SKM-1 (cell line): ENCODE data around the gene ITLN1.
"Not testable (repeated sequence)": the region's sequence is repeated elsewhere in the genome, so short reads cannot be mapped to it uniquely, and the experiment has no call there.

ENCODE experiments used
- DNase-seq: peaks from one replicate; lab custom pipeline; 2025; ENCODE audit not compliant: unreplicated experiment; lab: John Stamatoyannopoulos, UW

ITLN1 gene

DNA sequence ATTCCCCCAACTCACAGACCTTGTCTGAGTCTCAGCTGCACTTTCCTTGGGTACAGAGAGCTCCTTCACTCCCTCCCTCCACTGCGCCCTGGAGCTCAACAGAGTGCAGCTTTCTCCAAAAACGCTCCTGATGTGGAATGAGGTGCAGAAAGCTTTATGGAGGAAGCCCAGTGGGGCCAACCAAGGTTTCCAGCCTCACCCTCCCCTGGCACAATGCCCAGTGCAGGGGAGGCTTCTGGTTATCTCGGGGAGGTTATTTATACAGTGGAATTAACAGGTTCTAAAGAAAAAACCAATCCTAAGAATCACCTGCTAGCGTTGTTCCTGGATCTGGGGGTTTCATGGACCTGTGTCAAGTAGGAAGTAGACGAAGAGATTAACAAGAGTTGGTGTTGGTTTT is at the start of gene ITLN1:
Gene ITLN1, minus strand, starts transcription at position 139 of the 400 bp plus-strand sequence. CDS start 303 bp downstream, outside the sequence.
- no peak for DNase-seq

DNA sequence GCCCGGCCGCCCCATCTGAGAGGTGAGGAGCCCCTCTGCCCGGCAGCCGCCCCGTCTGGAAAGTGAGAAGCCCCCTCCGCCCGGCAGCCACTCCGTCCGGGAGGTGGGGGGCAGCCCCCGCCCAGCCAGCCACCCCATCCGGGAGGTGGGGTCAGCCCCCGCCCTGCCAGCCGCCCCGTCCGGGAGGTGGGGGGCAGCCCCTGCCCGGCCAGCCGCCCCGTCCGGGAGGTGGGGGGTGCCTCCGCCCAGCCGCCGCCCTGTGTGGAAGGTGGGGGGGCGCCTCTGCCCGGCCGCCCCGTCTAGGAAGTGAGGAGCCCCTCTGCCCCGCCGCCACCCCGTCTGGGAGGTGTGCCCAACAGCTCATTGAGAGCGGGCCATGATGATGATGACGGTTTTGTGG is 48.3 kb upstream of the ITLN1 start:
- not testable (repeated sequence) for DNase-seq

DNA sequence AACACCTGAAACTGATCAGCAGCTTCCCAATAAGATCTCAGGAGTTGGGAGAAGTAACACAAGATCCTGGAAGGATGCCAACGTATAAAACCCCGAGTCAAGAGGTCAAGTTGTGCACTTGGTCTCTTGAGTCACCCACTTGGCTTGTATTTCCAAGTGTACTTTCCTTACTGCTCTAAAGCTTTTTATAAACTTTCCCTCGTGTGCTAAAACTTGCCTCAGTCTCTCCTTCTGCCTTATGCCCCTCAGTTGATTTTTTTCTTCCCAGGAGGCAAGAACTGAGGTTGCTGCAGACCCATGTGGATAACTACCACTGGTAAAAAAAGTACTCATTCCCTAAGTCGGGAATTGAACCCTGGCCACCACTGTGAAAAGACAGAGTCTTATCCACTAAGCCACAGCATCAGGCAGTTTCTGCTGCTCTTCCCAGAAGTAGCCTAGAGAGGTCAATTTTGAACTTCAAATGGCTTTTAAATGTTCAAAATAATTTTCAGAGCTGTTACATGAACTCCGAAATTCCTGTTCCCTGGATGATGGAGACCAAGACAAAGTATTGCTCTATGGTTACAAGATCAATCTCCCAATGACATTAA is 40.8 kb upstream of the ITLN1 start:
- DNase-seq = no peak

DNA sequence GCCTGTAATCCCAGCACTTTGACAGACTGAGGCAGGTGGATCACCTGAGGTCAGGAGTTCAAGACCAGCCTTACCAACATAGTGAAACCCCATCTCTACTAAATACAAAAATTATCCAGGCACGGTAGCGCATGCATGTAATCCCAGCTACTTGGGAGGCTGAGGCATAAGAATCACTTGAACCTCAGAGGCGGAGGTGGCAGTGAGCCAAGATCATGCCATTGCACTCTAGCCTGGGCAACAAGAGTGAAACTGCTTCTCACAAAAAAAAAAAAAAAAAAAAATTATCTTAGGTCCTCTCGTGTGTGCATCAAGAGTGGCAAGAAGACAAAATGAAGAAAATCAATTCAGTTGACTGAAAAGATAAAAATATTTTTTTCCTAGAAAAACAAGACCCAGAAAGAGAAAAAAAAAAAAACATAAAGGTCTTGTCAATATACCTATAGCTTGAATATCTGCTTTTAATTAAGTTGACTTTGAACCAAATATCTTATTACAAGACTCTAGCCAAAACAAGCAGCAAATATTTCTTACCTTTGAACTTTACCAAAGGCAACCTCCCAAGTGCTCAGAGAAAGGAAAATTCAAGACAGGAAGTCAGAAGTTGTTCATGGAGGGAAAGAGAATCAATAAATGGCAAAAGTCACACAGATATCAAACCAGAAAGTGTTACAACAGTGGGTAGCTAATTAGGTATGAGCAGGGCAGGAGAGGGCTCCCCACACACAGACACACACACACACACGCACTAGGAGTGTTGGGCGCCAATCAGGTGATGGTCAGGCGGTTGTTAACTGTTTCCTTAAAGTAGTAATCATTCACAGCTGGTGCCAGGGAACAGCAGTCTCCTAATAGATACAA is 40.0 kb upstream of the ITLN1 start:
- DNase-seq = no peak

DNA sequence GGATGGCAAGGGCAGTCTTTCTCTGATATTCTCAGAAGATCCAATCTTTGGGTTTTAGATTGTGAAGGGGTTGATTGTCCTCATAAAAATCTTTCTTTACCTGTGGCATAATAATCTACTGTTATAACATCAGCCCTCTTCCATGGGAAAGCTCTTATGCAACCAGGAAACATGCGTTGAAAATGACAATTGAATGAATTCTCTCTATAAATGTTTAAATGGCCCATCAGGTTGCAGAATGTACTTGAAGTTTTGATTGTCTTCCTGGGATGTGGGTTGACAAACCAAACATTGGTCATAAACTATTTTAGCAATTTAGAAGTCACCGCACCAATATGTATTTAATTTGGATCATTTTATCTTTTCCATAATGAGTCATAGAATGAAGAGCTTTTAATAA is 31.7 kb upstream of the ITLN1 start:
- DNase-seq = no peak

DNA sequence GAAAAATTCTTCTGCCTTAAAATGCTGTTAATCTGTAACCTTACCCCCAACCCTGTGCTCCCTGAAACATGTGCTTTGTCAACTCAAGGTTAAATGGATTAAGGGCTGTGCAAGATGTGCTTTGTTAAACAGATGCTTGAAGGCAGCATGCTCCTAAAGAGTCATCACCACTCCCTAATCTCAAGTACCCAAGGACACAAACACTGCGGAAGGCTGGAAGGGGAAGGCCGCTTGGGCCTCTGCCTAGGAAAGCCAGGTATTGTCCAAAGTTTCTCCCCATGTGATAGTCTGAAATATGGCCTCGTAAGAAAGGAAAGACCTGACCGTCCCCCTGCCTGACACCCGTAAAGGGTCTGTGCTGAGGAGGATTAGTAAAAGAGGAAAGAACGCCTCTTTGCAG is 28.2 kb upstream of the ITLN1 start:
- not testable (repeated sequence) for DNase-seq

DNA sequence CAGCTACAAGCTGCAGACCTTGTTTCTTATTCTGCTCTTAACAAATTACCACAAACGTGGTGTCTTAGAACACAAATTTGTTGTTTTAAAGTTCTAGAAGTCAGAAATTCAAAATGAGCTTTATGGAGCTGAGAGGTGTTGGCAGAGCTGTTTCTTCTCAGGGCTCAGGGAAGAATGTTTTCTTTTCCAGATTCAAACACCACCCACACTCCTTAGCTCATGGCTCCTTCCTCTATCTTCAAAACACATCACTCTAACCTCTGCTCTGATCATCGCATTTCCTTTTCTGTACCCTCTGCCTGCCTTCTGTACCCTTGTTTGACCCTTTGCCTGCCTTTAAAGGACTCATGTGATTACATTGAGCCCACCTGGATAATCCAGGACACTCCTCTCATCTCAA is 26.9 kb upstream of the ITLN1 start:
- DNase-seq = no peak

DNA sequence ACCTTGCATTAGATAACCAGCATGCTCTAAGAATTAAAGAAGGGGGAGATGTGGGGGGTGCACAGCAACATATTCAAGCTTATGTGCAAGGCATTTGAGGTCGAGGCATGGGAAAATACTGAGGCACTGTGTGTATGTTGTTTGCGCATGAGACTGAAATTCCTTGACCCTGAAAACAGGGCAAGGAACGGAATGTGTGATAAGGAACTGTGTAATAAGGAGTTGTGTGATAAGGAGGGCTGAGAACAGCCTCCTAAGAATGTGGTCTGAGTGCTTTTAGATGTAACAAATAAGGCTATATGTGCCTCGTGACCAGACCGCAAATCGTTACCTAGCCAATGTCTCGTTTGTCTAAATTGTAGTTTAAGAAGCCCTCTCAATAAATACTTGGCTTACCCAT is 26.5 kb upstream of the ITLN1 start:
- DNase-seq = no peak

DNA sequence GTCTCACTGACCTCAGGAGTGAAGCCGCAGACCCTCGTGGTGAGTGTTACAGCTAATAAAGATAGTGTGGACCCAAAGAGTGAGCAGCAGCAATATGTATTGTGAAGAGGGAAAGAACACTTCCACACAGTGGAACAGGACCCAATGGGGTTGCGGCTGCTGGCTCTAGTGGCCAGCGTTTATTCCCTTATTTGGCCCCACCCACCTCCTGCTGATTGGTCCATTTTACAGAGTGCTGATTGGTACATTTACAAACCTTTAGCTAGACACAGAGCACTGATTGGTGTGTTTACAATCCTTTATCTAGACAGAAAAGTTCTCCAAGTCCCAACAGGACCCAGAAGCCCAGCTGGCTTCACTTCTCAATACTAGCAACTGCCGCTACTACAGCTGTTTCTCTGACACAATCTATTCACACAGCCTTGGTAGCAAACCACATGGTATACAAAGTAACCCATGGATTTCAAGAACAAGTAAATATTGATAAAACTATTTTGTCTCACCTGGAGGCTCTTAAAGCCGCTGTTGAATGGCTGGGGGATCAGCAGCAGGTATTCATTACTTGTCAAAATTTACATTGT is 25.3 kb upstream of the ITLN1 start:
- DNase-seq = no peak

DNA sequence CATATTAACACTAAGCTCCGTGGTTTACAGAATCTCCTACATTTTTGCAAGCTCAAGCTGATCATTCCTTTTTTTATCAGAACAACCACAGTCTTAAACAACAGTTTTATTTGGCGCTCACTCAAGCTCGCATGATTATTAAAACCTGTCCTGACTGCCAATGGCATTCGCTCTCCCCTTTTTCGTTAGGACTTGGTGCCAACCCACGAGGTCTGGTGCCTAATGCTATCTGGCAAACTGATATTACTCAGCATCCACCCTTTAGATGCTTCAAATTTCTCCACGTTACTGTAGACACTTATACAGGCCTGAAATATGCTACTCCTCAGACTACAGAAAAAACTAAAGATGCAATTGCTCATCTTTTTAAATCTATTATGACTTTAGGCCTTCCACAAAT is 23.0 kb upstream of the ITLN1 start:
- no peak for DNase-seq

DNA sequence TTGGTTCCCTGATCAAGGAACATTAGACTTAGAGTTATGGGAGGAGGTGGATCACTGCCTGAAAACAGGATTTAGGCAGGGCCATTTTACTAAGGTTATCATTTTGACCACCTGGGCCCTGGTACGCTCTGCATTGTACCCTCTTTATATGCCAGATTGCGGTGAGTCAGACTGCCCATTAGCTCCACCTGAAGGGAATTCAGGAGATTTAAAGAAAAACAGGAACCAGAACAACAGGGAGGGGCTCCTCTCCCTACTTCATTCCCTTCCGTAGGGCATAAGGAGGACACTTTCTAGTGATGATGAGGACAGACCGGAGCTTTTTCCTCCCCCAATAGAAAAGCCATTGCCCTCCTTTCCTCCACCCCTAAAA is 20.6 kb upstream of the ITLN1 start:
- no peak for DNase-seq

DNA sequence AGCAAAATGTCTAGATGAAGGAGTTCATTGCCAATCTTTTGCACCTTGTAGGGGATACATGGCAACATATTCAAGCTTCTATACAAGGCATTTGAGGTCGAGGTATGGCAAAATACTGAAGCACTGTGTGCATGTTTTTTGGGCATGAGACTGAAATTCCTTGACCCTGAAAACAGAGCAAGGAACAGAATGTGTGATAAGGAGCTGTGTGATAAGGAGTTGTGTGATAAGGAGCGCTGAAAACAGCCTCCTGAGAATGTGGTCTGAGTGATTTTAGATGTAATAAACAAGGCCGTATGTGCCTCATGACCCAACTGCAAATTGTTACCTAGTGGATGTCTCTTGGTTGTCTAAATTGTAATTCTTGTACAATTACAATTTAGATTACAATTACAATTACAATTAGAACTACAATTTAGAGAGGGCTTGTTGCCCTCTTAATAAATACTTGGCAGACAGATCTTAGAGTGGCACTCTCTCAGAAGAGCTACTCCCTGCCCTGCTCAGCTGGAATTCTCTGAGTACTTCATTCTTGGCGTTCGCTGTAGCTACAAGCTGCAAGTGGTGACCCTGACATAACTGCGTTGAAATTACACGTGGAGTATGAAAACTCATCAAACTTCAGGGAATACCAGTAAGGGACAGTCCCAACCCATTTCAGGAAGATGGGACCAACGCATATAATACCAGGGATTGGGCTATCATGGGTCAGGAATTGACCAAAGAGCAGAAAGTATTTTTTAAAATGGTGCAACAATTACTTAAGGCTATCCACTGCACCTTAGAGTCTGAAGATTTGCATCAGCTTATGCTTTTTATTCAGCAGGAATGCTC is 20.0 kb upstream of the ITLN1 start:
- no peak for DNase-seq

DNA sequence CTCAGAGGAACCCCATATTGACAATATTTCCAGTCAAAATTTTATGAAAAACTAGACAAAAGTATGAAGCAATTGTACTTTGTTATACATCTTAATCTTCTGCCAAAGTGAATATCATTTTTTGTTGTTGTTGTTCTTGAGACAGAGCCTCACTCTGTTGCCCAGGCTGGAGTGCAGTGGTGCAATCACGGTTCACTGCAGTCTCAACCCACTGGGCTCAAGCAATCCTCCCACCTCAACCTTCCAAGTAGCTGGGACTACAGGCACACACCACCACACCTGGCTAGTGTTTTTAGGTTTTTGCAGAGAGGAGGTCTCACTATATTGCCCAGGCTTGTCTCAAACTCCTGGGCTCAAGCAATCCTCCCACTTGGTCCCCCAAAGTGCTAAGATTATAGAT is 17.3 kb upstream of the ITLN1 start:
- DNase-seq = not testable (repeated sequence)

DNA sequence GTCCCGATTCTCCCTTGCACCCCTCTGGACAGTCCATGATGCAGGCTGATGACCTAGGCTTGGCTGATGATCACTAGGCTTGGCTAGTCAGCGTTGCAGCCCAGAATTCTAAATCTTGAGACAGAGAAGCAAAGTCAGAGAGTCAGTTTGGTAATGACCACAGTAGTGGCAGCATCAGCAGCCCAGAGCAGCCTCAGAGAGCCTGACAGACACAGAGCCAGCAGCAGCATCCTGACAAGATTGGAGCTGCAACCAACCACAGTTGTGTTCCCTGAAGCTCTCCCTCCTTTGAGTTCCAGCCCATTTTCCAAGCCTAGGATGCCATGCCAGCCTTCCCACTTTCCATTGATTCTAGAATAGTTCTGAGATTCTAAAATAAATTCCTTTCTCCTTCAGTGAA is 16.8 kb upstream of the ITLN1 start:
- DNase-seq = no peak

DNA sequence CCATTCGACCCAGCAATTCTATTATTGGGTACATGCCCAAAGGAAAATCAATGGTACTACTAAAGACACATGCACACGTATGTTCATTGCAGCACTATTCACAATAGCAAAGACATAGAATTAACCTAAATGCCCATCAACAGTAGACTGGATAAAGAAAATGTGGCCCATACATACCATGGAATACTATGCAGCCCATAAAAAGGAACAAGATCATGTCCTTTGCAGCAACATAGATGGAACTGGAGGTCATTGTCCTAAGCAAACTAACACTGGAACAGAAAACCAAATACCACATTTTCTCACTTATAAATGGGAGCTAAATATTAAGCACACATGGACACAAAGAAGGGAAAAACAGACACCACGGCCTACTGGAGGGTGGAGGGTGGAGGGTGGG is 15.7 kb upstream of the ITLN1 start:
- DNase-seq = not testable (repeated sequence)

DNA sequence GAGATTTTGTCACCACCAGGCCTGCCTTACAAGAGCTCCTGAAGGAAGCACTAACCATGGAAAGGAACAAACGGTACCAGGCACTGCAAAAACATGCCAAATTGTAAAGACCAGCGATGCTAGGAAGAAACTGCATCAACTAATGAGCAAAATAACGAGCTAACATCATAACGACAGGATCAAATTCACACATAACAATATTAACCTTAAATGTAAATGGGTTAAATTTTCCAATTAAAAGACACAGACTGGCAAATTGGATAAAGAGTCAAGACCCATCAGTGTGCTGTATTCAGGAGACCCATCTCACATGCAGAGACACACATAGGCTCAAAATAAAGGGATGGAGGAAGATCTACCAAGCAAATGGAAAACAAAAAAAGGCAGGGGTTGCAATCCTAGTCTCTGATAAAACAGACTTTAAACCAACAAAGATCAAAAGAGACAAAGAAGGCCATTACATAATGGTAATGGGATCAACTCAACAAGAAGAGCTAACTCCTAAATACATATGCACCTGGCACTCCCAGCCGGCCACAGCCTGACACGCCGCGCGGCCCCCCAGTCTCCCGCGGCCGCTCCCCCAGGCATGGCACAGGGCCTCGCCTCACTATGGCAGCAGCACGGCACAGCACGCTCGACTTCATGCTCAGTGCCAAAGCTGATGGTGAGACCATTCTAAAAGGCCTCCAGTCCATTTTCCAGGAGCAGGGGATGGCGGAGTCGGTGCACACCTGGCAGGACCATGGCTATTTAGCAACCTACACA is 9.6 kb upstream of the ITLN1 start:
- not testable (repeated sequence) for DNase-seq

DNA sequence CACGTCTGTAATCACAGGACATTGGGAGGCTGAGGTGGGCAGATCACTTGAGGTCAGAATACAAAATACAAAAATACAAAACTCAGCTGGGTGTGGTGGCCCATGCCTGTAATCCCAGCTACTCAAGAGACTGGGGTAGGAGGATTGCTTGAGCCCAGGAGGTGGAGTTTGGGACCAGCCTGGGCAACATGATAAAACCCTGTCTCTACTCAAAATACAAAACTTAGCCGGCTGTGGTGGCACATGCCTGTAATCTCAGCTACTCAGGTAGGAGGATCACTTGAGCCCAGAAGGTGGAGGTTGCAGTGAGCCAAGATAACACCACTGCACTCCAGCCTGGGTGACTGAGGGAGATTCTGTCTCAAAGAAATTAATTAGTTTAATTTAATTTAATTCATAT is 6.5 kb upstream of the ITLN1 start:
- DNase-seq = no peak

DNA sequence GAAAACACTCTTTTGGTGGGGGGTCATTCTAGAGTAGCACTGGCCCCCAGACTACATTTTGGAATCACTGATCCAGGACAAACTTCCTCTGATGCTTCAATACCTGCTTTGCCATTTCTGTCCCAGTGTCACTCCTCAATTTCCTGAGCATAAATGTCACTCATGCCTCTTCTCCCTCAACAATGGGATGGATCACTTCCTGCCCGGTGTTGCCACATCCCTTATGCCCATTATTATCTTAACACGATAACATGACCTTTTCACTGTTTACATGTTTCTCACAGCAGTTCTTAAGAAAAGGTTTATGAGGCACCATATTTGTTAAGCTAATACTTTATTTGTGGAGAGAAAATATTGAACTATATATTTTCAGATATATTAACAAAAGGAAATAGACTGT is 3.9 kb upstream of the ITLN1 start:
- no peak for DNase-seq

DNA sequence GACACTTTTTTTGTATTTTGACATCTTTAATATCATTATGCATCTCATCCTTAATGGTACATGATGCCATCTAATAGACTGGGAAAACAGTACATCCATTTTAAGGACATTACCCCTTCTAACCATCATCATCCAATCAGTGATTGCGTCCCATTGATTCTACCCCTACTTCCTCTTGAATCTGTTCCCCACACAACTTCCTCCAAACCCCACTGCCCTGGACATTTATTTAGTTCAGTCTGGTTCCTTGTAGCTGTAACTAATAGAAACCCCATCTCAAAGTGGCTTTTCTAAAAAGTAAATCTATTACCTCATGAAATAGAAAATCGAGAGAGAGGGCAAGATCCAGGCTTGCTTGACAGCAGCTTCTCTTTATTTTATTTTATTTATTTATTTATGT is 2.1 kb upstream of the ITLN1 start:
- no peak for DNase-seq

DNA sequence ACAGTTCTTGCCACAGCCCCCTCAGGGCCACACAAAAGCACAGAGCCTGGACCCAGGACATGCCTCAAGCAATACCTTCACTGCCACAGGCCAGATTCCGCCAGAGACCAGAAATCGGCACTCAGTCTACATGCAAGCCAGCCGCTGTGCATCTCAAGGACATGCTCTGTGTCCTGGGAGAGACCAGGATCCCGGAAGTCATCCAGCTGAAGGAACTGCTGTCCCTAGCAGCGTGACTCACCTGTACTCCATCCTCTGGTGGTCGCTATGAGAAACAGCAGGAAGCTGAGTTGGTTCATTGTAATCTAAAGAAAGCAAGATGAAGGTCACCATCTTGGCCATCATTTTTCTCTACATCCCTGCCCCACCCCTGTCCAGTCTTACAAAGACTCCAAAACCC is 401 bp downstream of the ITLN1 start:
- no peak for DNase-seq
